GM12873 (cell line): ENCODE results near the gene ARHGAP24.

Experiments
- CTCF ChIP-seq: IDR thresholded peaks from 2 replicates; pipeline ENCODE4 v1.5.1; 2012; ENCODE audit warnings: low read depth, mild to moderate bottlenecking, moderate library complexity, low read length, control low read depth; ENCODE audit not compliant: insufficient read depth; ENCODE audit errors: missing control alignments

The ARHGAP24 gene

GRCh38 chr4:85780664-85781063 lies 305.7 kb downstream of the ARHGAP24 start:
- TF ChIP-seq CTCF, result no peak

DNA sequence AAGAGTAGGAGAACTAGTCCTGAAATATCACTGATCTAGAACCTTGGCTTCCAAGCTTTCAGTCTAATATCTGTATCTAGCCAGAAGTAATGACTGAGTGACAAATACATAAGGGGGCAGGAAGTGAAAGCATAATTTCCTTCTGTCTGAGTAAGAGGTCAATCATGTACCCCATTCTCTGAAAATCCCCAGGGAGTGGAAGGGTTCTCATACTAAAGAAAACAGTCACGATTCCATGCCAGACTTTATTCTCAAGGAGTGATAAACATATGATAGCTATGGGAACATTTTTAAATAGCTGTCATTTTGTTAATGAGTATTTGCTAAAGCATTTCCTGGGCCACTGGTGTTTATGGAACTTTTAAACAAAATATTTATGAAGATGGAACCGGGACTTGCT lies 308.5 kb downstream of the ARHGAP24 start:
- no peak for TF ChIP-seq CTCF

- TF ChIP-seq CTCF, result no peak
These were observed 308.9 kb downstream of the ARHGAP24 start for GRCh38 chr4:85783900-85784299.

DNA sequence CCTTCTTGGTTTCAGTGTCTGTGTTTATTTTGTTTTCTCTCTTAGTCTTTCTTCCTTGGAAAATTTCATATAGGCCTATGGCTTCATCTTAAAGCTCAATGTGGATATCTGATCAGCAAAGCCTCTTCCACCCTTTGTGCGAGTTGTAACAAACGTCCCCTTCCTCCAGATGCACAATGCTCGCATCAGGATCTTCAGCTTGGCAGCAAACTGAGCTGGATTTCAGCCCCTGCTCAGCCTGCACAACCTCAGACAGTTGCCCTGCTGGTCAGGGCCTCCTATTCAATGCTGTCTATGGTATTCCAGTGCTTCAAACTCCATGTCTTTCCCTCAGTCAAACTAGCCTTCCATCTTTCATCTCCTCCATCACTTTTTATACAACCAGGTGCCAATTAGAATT lies 309.4 kb downstream of the ARHGAP24 start:
- TF ChIP-seq CTCF, result no peak

DNA sequence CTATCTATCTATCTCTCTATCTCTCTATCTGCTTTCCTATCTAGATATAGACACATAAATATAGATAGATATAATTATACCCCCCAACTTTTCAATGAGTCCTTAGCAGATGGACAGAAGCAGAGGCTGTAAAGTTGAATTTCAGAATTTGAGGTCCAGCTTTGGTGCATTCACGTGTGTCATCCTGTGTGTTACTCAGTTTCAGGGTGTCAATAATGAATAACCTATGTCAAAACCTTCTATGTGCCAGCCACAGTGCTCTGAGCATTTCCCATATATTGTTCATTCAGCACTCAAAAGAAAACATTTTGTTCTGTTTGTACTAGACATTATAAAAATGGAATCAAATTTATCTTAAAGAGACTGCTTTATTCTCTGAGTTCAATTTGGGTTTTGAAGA lies 310.0 kb downstream of the ARHGAP24 start:
- TF ChIP-seq CTCF, result no peak

DNA sequence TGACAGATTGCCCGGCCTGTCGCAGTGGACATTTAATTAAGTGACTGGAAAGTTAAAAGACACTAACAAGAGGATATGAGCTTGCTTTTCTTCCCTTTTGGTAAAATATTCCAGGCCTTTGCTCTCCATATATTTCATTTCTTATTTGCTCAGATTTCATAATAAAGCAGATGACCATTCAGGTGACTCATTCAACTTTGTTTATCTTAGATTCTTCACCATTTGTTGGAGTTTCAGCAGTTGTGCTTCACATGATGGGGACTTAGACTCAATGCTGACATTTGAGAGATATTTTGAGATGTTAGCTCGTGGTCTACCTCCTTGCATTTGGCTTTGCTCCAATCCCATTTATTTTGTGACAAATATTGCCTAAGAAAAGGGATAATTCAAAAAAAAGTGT lies 312.2 kb downstream of the ARHGAP24 start:
- no peak for TF ChIP-seq CTCF

DNA sequence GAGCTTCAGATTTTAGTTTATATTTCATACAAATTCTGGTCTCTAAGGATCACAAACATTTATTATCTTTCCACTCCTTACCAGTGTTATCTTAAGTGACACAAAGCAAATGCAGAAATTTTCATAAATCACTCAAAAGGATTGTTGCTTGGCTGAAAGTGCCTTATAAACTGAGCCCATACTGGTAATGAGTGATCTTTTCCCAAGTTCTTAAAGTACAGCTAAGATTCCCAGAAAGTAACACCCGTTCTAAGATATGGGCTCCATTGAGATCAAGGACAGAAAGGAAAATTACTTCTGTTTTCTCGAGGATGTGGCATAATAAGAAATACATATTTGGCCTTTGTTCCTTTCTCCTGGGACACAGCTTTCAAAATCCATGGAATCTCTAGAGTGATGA lies 313.7 kb downstream of the ARHGAP24 start:
- TF ChIP-seq CTCF, result no peak
